GM12874 (cell line): ENCODE results near the gene PTPN11.

Source experiments
- TF ChIP-seq, protein P1 (sequence below): IDR thresholded peaks from 2 replicates; pipeline ENCODE4 v1.5.1; 2011; ENCODE audit warnings: low read depth, mild to moderate bottlenecking, control low read depth, low read length, moderate library complexity; ENCODE audit not compliant: insufficient read depth

The PTPN11 gene

DNA sequence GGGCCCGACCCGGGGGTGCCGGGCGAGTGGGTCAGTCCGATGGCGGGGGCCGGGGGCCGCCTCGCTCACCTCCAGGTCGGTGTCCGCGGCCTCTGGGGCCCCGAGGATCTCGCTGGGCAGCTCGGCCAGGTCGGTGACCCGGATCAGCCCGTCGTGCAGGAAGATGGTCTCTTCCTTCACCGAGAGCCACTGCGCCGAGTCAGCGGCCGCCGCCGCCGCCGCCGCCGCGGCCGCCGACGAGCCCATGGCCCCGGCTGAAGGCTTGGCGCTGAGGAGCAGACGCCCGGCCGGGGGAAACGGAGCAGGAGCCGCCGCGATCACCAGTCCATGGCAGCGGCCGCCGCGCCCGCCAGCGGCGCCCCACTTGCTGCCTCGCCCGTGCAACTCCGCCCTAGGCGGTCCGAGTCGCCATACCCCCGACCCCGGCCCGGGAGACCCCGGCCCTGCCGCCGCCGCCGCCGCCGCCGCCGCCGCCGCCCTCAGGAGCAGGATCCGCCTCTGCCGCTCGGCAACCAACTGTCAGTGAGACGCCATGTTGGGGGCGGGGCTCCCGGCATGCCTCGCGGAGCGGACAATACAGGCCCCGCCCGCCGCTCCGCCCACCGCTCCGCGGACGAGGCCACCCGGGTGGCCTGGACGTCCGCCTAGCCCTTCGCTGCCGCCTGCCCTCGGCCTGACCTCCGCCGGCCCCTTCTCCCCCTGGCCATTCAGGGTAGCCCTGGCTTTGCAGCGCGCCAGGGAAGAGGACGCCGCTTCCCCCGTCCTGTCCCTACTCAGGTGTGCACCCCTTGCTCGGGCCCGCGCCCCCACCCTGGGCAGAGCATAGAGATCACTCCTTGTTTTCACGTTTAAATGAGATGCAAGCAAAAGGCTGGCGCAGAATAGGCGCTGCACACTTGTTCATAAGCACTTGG, 36.6 kb upstream of the PTPN11 start, which contains the start of gene HECTD4:
TSS of gene HECTD4 (minus strand) at position 549 of the 914 bp plus-strand sequence. CDS start at position 246, 303 bp downstream.
- TF ChIP-seq, protein P1, sequence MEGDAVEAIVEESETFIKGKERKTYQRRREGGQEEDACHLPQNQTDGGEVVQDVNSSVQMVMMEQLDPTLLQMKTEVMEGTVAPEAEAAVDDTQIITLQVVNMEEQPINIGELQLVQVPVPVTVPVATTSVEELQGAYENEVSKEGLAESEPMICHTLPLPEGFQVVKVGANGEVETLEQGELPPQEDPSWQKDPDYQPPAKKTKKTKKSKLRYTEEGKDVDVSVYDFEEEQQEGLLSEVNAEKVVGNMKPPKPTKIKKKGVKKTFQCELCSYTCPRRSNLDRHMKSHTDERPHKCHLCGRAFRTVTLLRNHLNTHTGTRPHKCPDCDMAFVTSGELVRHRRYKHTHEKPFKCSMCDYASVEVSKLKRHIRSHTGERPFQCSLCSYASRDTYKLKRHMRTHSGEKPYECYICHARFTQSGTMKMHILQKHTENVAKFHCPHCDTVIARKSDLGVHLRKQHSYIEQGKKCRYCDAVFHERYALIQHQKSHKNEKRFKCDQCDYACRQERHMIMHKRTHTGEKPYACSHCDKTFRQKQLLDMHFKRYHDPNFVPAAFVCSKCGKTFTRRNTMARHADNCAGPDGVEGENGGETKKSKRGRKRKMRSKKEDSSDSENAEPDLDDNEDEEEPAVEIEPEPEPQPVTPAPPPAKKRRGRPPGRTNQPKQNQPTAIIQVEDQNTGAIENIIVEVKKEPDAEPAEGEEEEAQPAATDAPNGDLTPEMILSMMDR: no peak

DNA sequence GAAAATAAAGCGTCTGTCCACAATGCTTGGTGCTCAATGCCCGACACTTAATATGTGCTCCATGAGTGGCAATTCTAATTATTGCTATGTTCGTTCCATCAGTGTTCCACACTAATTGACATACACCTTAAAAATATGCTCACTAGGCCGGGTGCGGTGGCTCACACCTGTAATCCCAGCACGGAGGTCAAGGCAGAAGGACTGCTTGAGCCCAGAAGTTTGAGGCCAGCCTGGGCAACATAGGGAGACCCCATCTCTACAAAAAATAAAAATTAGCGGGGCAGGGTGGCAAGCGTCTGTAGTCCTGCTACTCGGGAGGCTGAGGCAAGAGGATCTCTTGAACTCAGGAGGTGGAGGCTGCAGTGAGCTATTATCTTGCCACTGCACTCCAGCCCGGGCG, 35.9 kb upstream of the PTPN11 start:
- TF ChIP-seq, protein P1: no peak

DNA sequence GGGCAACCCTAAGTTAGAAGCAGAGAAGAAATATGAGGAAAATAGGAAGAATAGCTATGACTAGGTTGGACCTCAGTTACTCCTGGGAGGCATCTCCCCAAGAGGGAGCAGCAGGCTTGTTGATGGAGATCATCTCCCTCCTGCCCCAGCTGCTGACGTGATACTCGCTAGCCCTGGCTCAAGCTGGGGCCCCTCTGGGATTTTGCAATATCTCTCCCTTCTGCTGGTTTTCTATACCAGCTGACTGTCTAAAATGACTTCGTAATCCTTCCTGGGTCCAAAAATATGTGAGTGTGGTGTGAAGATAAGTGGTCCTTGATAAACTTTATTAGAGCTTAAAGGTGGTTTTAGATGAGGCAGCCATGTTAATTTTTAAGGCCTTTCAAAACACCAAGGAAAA, 32.0 kb upstream of the PTPN11 start:
- TF ChIP-seq, protein P1: no peak

DNA sequence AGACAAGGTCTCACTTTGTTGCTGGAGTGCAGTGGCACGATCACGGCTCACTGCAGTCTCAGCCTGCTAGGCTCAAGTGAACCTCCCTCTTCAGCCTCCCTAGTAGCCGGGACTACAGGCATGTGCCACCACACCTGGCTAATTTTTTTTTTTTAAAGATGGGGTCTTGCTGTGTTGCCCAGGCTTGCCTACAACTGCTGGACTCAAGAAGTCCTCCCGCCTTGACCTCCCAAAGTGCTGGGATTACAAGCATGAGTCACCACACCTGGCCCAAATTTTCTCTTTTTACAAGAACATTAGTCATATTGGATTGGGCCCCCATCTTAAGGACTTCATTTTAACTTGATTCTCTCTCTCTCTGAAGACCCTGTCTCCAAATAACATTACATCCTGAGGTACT, 29.5 kb upstream of the PTPN11 start:
- TF ChIP-seq, protein P1: no peak

DNA sequence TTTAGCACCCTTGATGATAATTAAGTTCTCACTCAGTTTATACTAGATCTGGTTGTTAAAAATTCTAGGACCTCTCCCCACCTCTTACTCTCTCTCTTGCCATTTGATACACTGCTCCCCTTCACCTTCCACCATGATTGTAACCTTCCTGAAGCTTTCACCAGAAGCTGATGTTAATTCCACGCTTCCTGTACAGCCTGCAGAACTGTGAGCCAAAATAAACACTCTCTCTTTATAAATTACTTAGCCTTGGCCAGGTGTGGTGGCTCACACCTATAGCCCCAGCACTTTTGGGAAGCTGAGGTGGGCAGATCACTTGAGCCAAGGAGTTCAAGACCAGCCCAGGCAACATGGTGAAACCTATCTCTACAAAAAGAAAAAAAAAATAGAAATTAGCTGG, 25.4 kb upstream of the PTPN11 start:
- TF ChIP-seq, protein P1: no peak

DNA sequence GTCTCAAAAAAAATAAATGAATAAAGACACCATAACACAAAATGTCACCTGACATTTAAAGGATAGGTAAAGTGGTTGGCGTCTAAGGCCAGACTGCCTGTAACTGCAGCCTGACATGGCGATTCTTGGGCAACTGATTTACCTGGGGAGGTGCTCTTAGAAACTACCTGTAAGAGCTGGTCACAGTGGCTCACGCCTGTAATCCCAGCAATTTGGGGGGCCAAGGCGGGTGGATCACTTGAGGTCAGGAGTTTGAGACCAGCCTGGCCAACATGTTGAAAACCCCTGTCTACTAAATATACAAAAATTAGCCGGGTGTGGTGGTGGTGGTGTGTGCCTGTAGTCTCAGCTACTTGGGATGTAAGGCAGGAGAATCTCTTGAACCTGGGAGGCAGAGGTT, 17.7 kb upstream of the PTPN11 start:
- TF ChIP-seq, protein P1: no peak

DNA sequence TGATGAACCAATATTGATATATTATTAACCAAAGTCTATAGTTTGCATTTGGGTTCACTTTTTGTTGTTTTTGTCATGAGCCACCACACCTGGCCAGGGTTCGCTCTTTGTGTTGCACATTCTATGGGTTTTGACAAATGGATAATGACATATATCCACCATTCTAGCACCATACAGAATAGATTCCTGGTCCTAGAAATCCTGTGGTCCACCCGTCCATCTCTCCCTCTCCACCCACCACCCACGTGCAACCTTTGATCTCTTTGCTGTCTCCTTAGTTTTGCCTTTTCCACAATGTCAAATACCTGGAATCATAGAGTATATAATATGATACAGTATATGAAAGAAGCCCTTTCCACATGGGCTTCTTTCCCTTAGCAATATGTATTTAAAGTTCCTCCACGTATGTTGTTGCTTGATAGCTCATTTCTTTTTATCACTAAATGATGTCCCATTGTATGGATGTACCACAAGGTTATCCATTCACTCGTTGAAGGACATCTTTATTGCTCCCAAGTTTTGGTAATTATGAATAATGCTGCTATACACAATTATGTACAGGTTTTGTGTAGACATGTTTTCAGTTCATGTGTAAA, 16.7 kb upstream of the PTPN11 start:
- TF ChIP-seq, protein P1: no peak
